Measurements from ENCODE around the gene PCSK6.
"Not testable (repeated sequence)": the region's sequence is repeated elsewhere in the genome, so short reads cannot be mapped to it uniquely, and the experiment has no call there.

Gene PCSK6

GRCh38 chr15:101355678-101356464 is 133.6 kb downstream of the PCSK6 start:
- no peak for DNase-seq (ENCODE audit: low spot score)

- DNase-seq (ENCODE audit: low spot score), result no peak
Observed at GRCh38 chr15:101354891-101355623, 134.4 kb downstream of the PCSK6 start.

GRCh38 chr15:101353240-101353639 is 136.3 kb downstream of the PCSK6 start:
- no peak for DNase-seq (ENCODE audit: low spot score)

- DNase-seq (ENCODE audit: low spot score), result no peak
Observed at GRCh38 chr15:101351736-101352135, 137.8 kb downstream of the PCSK6 start.

GRCh38 chr15:101349047-101349951 is 140.2 kb downstream of the PCSK6 start:
- no peak for DNase-seq (ENCODE audit: low spot score)

GRCh38 chr15:101348643-101349042 is 140.9 kb downstream of the PCSK6 start:
- DNase-seq (ENCODE audit: low spot score), result no peak

GRCh38 chr15:101348015-101348414 is 141.5 kb downstream of the PCSK6 start:
- DNase-seq (ENCODE audit: low spot score), result no peak

- DNase-seq (ENCODE audit: low spot score), result no peak
Observed at GRCh38 chr15:101347454-101347853, 142.1 kb downstream of the PCSK6 start.

- no peak for DNase-seq (ENCODE audit: low spot score)
Observed at GRCh38 chr15:101346928-101347327, 142.6 kb downstream of the PCSK6 start.

GRCh38 chr15:101342056-101342455 is 147.5 kb downstream of the PCSK6 start:
- DNase-seq (ENCODE audit: low spot score), result no peak

GRCh38 chr15:101338502-101339057 is 150.9 kb downstream of the PCSK6 start:
- DNase-seq (ENCODE audit: low spot score), result no peak

- DNase-seq (ENCODE audit: low spot score), result no peak
Observed at GRCh38 chr15:101337976-101338375, 151.5 kb downstream of the PCSK6 start.

GRCh38 chr15:101333907-101334789 is 155.4 kb downstream of the PCSK6 start:
- not testable (repeated sequence) for DNase-seq (ENCODE audit: low spot score)

- no peak for DNase-seq (ENCODE audit: low spot score)
Observed at GRCh38 chr15:101332061-101332467, 157.4 kb downstream of the PCSK6 start.

- DNase-seq (ENCODE audit: low spot score), result no peak
Observed at GRCh38 chr15:101329867-101330380, 159.6 kb downstream of the PCSK6 start.

GRCh38 chr15:101329309-101329863 is 160.1 kb downstream of the PCSK6 start:
- DNase-seq (ENCODE audit: low spot score), result no peak

- DNase-seq (ENCODE audit: low spot score), result no peak
Observed at GRCh38 chr15:101328001-101328400, 161.5 kb downstream of the PCSK6 start.

GRCh38 chr15:101327147-101327740 is 162.3 kb downstream of the PCSK6 start:
- DNase-seq (ENCODE audit: low spot score), result no peak

- DNase-seq (ENCODE audit: low spot score), result no peak
Observed at GRCh38 chr15:101326462-101327146, 162.9 kb downstream of the PCSK6 start.

- no peak for DNase-seq (ENCODE audit: low spot score)
Observed at GRCh38 chr15:101326026-101326315, 163.5 kb downstream of the PCSK6 start.
